GM06990 (cell line): ENCODE measurements around the gene ACAA1.
"Not testable (repeated sequence)": the region's sequence is repeated elsewhere in the genome, so short reads cannot be mapped to it uniquely, and the experiment has no call there.

ENCODE experiments used
- DNase-seq: peaks from one replicate; pipeline ENCODE4 v3.0.0-alpha.2; 2011; ENCODE audit not compliant: insufficient read length; ENCODE audit errors: extremely low read depth
- H3K27me3 ChIP-seq: replicated peaks from 2 replicates; pipeline ENCODE4 v1.6.0; 2011; ENCODE audit warnings: low read length; ENCODE audit not compliant: control insufficient read depth, insufficient read depth
- H3K36me3 ChIP-seq: 2 replicates; pipeline ENCODE4 v1.5.1; 2011; ENCODE audit warnings: low read length; ENCODE audit not compliant: control insufficient read depth, insufficient read depth
- H3K4me3 ChIP-seq: replicated peaks from 2 replicates; pipeline ENCODE4 v1.5.1; 2011; ENCODE audit warnings: low read depth, mild to moderate bottlenecking, control low read depth, low read length
- TF ChIP-seq, protein P1 (sequence below): IDR thresholded peaks from 2 replicates; pipeline ENCODE4 v1.5.1; 2011; ENCODE audit warnings: low read length, control low read depth, mild to moderate bottlenecking, inconsistent platforms; ENCODE audit not compliant: insufficient read depth, poor library complexity, severe bottlenecking

Gene ACAA1

GRCh38 chr3:38094999-38095398, 41.9 kb downstream of the ACAA1 start:
- no peak for DNase-seq
- H3K4me3 ChIP-seq: no peak overlapping the region
- no peaks in the 10 kb centered on the region; the same call in 1 of the 2 replicates for H3K27me3 ChIP-seq
- no peaks in the 10 kb centered on the region for H3K36me3 ChIP-seq
- TF ChIP-seq, protein P1, sequence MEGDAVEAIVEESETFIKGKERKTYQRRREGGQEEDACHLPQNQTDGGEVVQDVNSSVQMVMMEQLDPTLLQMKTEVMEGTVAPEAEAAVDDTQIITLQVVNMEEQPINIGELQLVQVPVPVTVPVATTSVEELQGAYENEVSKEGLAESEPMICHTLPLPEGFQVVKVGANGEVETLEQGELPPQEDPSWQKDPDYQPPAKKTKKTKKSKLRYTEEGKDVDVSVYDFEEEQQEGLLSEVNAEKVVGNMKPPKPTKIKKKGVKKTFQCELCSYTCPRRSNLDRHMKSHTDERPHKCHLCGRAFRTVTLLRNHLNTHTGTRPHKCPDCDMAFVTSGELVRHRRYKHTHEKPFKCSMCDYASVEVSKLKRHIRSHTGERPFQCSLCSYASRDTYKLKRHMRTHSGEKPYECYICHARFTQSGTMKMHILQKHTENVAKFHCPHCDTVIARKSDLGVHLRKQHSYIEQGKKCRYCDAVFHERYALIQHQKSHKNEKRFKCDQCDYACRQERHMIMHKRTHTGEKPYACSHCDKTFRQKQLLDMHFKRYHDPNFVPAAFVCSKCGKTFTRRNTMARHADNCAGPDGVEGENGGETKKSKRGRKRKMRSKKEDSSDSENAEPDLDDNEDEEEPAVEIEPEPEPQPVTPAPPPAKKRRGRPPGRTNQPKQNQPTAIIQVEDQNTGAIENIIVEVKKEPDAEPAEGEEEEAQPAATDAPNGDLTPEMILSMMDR: no peak

DNA sequence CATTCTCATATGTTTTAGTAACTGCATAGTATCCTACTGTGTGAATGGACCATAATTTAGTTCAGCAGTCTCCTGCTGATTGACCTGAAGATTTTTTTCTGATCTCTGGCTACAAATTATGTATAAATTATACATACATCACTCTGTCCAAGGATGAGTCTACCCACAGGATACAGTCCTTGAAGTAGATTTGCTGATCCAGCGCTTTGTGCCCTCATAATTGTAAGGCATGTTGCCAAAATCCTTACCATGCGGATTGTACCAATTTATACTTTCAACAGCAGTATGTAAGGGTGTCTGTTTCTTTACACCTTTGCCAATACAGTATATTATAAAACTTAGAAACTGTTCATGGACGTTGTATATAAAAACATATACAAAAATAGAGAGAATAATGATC, 46.5 kb downstream of the ACAA1 start:
- TF ChIP-seq, protein P1: no peak
- Histone ChIP-seq H3K36me3 (no peaks in the 10 kb centered on the region), H3K4me3 (no peak overlapping the region), H3K27me3 (no peaks in the 10 kb centered on the region; the same call in 1 of the 2 replicates)
- no peak for DNase-seq

- TF ChIP-seq, protein P1: no peak
- H3K27me3 ChIP-seq: no peaks in the 10 kb centered on the region
- H3K36me3 ChIP-seq: no peaks in the 10 kb centered on the region; the same call in 1 of the 2 replicates
- no peak for DNase-seq
- no peak overlapping the region for H3K4me3 ChIP-seq
Measured at GRCh38 chr3:38089163-38089562, 47.8 kb downstream of the ACAA1 start.

DNA sequence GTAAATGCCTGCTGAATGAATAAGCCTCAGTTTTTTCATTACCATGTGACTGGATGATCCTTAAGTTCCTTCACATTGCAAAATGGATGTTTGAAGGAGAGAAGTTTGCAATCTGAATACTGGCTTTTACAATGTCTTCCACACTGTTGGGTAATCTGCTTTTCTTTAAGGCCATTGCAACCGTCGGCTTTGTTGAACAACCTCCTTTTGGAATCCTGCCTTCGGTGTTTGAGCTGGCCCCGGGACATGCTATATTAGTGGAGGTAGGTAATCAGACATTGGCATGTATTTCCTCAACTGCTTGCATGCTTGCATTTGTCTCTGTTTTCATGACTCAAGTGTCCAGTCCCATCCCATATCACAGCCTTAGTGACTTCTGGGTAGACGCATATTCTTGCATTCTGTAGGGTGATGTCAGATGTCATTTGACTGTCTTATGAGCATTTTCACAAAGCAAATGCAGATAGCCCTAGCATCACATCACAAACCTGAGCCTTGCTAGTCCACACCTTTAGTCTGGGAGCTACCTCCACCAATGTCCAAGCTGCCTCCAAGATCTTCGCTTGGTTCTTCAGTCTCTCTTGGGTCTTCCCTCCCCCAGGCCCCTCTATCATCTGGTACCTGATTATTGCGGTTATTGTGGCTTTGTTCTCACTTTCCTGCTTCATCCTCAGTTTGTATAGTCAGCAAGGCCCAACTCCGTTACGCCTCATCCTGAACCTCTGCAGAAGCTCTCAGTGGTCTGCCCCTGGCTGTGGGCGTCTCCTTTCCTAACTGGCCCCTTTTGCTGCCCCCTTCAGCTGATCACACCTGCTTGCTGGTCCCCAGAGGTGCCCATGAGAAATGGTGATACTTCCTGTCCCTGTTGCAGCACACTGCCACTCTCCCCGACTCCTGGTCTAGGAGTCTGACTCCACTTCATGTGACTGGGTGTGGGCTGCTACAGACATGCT, 48.5 kb downstream of the ACAA1 start:
- Histone ChIP-seq H3K36me3 (no peaks in the 10 kb centered on the region; the same call in 1 of the 2 replicates), H3K4me3 (no peak overlapping the region), H3K27me3 (no peaks in the 10 kb centered on the region)
- TF ChIP-seq, protein P1: no peak
- no peak for DNase-seq

DNA sequence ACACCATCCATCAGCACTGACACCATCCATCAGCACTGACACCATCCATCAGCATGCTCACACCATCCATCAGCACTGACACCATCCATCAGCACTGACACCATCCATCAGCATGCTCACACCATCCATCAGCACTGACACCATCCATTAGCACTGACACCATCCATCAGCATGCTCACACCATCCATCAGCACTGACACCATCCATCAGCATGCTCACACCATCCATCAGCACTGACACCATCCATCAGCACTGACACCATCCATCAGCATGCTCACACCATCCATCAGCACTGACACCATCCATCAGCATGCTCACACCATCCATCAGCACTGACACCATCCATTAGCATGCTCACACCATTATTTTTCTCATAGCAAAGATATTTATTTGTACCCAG, 49.6 kb downstream of the ACAA1 start:
- not testable (repeated sequence) for H3K36me3 ChIP-seq, DNase-seq, H3K27me3 ChIP-seq, H3K4me3 ChIP-seq

DNA sequence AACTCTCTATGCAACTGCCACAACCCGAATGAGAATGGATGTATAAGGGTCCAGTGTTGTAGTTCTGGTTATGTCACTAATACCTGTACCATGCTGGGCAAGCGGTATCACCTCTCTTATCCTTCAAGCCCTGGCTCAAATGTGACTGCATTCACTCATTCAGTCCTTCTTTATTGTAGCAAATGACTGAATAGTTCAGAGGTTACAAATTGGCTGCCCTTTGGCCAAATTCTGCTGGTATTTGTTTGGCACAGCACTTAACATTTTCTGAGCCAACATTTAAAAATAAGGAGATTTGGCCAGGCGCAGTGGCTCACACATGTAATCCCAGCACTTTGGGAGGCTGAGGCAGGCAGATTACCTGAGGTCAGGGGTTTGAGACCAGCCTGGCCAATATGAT, 50.4 kb downstream of the ACAA1 start:
- H3K27me3 ChIP-seq: no peaks in the 10 kb centered on the region
- no peak overlapping the region for H3K4me3 ChIP-seq
- DNase-seq: no peak
- H3K36me3 ChIP-seq: no peaks in the 10 kb centered on the region; the same call in 1 of the 2 replicates
- TF ChIP-seq, protein P1: no peak
